NCI-H226 (cell line): ENCODE data around the gene ZNF836.

Experiments used
- DNase-seq: peaks from one replicate; pipeline ENCODE4 v3.0.0-alpha.2; 2015

The ZNF836 gene

GRCh38 chr19:52187407-52187806 lies 16.0 kb upstream of the ZNF836 start:
- no peak for DNase-seq

DNA sequence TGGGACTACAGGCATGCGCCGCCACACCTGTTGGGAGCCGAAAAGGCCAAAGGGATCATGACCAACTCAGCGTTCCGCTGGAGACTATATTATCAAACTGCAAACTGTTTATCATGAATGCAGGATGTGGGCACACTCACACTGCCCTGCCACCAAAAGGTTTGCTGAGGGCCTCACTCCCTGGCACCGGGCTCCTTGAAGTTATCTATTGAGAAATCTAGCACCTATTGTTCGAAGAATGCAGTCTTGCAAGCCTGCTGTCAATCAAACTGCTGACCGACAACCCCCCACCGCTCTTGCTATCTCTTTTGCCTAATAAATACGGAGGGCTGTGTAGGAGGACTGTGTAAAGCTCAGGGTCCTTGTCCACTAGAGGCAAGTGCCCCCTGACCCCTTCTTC lies 5.2 kb upstream of the ZNF836 start:
- DNase-seq, result no peak

DNA sequence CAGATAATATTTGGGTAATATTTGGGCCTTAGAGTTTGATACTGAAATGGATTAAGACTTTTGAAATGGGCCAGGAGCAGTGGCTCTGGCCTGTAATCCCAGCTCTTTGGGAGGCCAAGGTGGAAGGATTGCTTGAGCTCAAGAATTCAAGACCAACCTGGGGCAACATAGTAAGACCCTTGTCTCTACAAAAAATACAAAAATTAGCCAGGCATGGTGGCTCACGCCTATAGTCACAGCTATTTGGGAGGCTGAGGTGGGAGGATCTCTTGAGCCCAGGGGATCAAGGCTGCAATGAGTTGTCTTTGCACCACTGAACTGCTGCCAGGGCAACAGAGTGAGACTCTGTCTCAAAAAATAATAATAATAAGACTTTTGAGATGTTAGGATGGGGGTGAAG lies 926 bp upstream of the ZNF836 start:
- no peak for DNase-seq

- DNase-seq, result no peak
Measured at GRCh38 chr19:52170863-52171320, 529 bp downstream of the ZNF836 start.

DNA sequence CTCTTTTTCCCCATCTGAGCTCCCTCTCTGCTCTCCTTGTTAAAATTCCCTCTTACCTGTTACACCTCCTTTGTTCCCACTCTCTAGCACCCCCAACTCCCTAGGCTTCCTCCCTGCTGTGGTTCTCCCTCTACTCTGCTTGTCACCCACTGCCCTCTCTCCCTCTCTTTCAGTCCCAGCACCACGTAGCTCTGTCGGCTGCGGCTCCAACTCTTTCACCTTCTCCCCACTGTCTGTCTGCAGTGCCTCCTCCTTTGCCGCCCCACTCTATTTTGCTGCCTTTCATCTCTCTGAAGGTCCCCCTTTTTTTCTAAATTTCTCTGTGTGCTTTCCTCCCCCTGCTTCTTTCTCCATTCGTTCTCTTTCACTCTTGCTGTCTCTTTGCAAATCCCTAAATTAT lies 1.1 kb downstream of the ZNF836 start:
- no peak for DNase-seq

DNA sequence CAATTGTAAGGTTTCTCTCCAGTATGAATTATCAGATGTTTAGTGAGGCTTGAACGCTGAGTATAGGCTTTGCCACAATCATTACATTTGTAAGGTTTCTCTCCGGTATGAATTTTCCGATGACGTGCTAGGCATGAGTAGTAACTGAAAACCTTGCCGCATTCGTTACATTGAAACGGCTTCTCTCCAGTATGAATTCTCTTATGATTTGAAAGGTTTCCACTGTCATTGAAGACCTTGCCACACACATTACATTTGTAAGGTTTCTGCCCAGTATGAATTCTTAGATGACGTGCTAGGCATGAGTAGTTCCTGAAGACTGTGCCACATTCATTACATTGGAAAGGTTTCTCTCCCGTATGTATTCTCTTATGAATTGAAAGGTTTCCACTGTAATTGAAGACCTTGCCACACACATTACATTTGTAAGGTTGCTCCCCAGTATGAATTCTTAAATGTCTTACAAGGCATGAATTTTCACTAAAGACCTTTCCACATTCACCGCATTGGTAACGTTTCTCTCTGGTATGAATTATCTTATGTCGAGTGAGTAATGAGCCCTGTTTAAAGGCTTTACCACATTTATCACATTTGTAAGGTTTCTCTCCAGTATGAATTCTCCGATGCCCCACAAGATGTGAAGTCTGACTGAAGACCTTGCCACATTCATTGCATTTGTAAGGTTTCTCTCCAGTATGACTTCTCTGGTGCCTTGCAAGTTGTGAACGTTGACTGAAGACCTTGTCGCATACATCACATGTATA lies 15.6 kb downstream of the ZNF836 start:
- DNase-seq, result no peak

DNA sequence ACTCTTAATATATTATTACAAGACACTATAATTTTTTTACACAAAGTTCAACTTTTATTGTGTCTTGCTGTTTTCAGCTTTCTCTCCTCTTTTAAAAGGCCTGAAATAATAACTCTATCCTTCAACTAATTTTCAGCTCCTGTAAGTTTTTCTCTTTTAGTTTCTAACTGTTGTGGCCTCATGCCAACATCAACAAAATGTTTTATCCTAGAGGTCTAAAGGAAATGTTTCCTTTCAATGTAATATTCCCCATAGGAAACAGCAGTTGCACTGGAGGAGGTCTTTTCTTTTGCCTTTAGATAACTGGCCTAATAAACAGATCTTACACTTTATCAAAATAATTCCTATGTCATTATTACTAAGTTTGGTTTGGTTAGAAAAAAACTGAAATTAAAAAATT lies 23.2 kb downstream of the ZNF836 start:
- DNase-seq, result no peak

DNA sequence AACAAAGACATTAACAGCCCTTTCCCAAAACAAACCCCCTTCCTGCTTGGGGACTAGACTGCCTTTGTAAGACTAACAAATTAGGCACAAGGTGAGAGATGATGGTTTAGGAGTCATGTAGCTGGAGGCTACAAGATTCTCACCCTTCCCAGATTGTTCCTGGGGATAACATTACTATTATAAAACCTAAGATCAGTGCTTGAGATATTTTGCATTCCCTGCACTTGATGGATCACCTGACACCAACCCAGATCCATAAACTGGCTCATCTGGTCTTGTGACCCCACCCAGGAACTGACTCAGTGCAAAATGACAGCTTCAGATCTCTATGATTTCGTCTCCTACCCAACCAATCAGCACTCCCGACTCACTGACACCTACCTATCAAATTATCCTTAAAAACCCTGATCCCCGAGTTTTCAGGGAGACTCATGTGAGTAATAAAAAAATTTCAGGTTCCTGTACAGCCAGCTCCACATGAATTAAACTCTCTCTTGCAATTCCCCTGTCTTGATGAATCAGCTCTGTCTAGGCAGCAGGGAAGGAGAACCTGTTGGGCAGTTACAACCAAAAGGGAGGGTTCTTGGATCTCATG lies 29.3 kb downstream of the ZNF836 start:
- no peak for DNase-seq

- no peak for DNase-seq
Measured at GRCh38 chr19:52141203-52141602, 30.2 kb downstream of the ZNF836 start.

DNA sequence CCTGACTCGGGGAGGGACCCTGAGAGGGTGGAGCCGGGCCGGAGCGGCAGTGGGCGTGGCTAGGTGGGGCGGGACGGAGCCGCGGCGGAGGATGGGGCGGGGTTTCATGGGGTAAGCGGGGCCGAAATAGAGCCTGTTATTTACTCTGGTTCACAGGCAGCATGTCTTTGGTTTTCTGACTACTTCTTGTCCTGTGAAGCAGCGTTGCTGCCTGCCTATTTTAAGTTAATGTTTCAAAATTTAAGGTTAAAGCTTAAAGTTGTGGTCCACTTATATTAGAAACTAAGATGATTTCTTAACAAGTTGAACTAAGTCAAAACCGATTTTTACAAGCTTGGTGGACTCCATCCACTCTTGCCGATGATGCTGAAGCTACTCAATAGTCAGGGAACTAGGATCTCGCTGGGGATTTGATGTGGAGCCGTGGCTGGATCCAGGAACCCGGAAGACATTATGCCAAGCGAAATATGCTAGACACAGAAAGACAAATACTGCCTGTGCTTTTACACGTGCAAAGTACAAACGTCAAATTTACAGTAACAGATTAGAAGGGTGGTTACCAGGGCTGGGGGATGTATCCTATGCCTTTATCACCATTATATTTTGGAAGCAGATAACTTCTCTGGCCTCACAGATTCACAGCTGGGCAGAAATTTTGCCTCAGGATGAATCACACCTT lies 31.2 kb downstream of the ZNF836 start:
- no peak for DNase-seq

DNA sequence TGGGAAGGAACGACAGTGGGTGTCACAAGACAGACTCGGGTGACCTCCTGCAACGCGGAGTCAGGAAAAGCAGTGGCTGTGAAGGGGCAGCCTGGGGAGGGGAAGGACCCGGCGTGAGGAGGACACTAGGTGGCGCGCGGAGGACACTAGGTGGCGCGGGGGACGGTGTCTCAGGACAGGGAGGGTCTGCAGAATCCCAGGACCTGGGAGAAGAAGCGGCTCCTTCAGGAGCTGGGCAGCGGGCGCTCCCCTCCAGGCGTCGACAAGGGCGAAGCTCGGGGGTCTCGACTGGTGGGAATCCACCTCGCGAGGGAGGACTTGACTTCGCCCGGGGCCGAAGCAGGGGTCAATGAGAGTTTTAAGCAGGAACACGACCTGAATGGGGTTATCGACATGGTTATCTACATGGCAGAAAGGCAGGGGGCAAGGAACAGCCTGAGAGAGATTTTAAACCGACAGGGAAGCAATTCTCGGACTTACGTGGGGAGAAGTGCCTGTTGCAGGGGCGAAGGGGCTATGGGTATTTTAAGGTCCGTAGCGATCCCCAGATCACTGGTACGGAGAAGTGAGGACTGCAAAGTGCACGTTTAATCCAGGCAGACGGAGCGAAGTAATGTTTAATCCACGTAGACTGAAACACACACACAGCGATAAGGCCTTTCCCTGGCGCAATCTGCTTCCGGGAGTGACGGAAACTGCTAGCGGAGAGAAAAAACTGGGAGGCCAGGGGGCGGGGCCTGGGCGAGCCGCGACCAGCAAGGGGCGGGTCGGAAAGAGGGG lies 32.0 kb downstream of the ZNF836 start, which contains the start of gene ZNF616:
TSS of gene ZNF616 (minus strand) at position 687 of the 780 bp plus-strand sequence. CDS start 9,426 bp downstream, outside the sequence.
- DNase-seq, result peak; percentile 91

DNA sequence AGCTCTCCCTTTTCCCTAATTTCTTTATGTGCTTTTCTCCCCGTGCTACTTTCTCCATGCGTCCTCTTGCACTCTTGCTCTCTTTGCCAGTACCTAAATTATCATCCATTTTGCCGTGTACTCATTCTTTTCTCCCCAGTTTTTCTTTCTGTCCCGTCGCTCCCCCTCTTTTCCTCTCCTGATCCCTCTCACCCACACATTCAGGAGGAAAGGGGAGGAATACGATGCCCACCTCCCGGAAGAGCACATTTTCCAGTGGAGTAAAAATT lies 32.5 kb downstream of the ZNF836 start:
- no peak for DNase-seq

GRCh38 chr19:52138278-52138982 lies 33.0 kb downstream of the ZNF836 start:
- no peak for DNase-seq

DNA sequence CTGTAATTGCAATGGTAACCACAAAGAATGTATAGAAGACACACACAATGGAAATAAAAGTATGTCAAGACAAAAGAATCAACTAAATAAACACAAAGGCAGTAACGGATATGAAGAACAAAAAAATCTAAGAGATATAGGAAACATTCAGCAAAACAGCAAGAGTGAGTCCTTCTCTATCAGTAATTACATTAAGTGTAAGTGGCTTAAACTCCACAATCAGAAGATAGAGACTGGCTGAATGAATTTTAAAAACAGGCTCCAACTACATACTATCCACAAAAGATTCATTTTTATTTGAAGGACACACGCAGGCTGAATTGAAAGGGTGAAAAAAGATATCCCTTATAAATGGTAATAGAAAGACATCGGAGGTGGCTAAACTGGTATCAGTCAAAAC lies 51.1 kb downstream of the ZNF836 start:
- DNase-seq, result no peak

GRCh38 chr19:52115526-52116053 lies 55.8 kb downstream of the ZNF836 start:
- DNase-seq, result no peak

GRCh38 chr19:52114691-52115090 lies 56.7 kb downstream of the ZNF836 start:
- no peak for DNase-seq

DNA sequence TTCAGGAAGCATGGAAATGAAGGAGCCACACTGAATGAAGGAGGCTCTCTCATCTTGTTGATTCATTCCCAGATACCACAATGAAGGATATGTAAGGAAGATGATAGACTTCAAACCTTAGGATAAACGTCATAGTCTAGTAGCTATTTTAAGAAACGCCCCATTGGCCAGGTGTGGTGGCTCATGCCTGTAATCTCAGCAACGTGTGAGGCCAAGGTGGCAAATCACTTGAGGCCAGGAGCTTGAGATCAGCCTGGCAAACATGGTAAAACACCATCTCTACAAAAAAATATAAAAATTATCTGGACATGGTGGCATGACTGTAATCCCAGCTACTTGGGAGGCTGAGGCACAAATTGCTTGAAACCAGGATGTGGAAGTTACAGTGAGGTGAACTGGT lies 58.8 kb downstream of the ZNF836 start:
- DNase-seq, result no peak

GRCh38 chr19:52110780-52111179 lies 60.6 kb downstream of the ZNF836 start:
- DNase-seq, result no peak
